Measurements from ENCODE around the gene RNPEP.

RNPEP gene

GRCh38 chr1:201941420-201942128 lies 40.9 kb upstream of the RNPEP start:
- peak overlapping the region; percentile 6 for H3K4me3 ChIP-seq (ENCODE audit: low read depth, low read length)
- TF ChIP-seq CTCF (IDR thresholded peaks at IDR 0.05; ENCODE audit: low read depth, low read length), result no peak

DNA sequence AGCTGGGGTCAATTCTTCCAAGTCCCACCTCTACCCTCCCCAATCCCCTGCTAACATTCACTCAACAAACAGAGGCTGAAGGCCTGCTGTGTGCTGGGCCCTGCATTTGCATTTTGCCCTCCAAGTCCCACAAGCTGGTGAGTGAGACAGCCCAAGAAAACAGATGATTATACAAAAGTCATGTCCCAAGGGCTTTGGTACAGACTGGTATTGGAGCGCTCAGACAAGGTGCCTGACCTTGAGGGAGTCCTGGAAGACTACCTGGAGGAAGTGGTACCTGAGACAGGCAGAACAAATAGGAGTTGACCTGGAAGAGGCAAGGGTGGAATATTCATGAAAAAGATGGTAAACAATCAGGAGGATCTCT lies 40.3 kb upstream of the RNPEP start:
- TF ChIP-seq CTCF (IDR thresholded peaks at IDR 0.05; ENCODE audit: low read depth, low read length), result no peak
- no peak overlapping the region; the same call in 1 of the 2 replicates for H3K4me3 ChIP-seq (ENCODE audit: low read depth, low read length)

GRCh38 chr1:201944002-201944401 lies 38.4 kb upstream of the RNPEP start:
- no peak for TF ChIP-seq CTCF (IDR thresholded peaks at IDR 0.05; ENCODE audit: low read depth, low read length)
- H3K4me3 ChIP-seq (ENCODE audit: low read depth, low read length), result peak overlapping the region; percentile 73

- TF ChIP-seq CTCF (IDR thresholded peaks at IDR 0.05; ENCODE audit: low read depth, low read length), result no peak
- H3K4me3 ChIP-seq (ENCODE audit: low read depth, low read length), result peak overlapping the region; percentile 73
Measured at GRCh38 chr1:201944639-201945038, 37.8 kb upstream of the RNPEP start.

DNA sequence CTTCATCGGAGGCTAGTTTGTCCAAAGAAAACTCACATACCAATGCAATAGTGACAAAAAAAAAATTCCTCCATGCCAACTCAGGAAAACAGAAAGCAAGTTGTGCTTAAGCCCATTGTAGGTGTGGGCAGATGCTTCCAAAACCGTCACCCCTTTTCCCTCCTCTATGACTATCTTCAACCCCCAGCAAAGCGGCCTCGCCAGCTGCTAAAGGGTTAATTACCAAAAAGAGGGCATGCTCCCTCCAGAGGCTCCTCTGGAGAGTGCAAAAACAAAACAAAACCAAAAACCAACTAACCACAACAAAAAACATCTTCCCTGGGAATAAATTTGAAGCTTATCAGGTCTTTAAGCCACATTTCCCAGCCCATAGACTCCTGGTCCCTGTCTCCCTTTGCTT lies 37.3 kb upstream of the RNPEP start:
- peak; percentile 50 for TF ChIP-seq CTCF (IDR thresholded peaks at IDR 0.05; ENCODE audit: low read depth, low read length)
- H3K4me3 ChIP-seq (ENCODE audit: low read depth, low read length), result peak overlapping the region; percentile 73

DNA sequence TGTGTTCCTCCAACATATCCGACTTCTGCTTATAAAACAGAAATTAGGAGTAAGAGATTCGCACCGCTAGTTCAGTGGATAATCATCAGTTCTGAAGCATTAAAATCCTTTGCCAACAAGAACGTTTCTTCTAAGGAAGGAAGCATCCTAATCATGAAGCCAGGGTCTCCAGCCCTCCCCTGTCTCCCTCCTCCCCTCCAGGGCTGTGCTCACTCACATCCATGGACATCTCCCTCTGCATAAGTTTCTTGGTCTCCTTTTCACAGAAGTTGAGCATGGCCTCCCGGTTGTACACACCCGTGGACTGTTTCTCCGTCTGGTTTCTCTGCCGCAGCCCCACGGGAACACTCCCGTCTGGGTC lies 36.6 kb upstream of the RNPEP start:
- peak overlapping the region; percentile 73 for H3K4me3 ChIP-seq (ENCODE audit: low read depth, low read length)
- TF ChIP-seq CTCF (IDR thresholded peaks at IDR 0.05; ENCODE audit: low read depth, low read length), result no peak

DNA sequence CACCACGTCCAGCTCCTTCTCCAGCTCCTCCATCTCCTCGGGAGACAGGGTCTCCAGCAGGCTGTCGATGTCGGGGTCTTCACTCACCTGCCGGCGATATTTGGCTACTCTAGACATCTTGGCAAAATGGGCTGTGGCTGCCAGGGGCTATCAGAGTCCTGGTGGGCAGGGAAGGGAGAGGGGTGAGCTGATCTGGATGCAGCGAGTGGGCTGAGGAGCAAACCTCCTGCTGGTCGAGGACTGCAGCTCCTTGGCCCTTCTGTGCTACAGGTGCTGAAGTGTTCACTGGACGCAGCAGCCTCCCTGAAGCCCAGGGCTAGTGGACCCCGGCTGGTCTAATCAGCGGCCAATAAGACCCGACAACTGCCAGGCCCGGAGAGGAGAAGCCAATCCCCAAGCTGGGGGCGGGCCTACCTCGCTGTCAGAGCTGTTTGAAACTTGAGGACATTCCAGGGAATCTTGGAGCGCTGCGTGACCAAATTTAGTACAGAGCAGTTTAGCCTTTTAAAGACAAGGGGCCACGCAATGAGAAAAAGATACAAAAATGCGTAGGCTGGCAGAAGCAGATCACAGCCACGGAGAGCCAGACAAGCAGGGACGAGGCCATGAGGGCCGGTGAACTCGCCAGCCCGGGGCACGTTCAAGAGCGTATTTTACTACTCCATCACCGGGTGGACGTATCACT lies 36.1 kb upstream of the RNPEP start, which contains the start of gene LMOD1:
LMOD1 (minus strand) TSS at position 325 of the 685 bp plus-strand sequence; CDS start at position 117, 208 bp downstream.
- TF ChIP-seq CTCF (IDR thresholded peaks at IDR 0.05; ENCODE audit: low read depth, low read length), result no peak
- H3K4me3 ChIP-seq (ENCODE audit: low read depth, low read length), result peak within 1 kb of the TSS; percentile 73

All from WI38 (cell line).